Measurements from ENCODE around the gene TMEM132D.

Gene TMEM132D

GRCh38 chr12:129927316-129927900 is 23.6 kb upstream of the TMEM132D start:
- POLR2A ChIA-PET: no interaction called here
- no peak overlapping the region for H3K4me3 ChIP-seq (ENCODE audit: low read depth, low read length)
- CTCF ChIA-PET: no interaction called here
- TF ChIP-seq CTCF (IDR thresholded peaks at IDR 0.05; ENCODE audit: insufficient read depth, low read length, missing control alignments): no peak
- no peak for DNase-seq (ENCODE audit: low read depth, low spot score)

GRCh38 chr12:129911428-129912049 is 7.7 kb upstream of the TMEM132D start:
- TF ChIP-seq CTCF (IDR thresholded peaks at IDR 0.05; ENCODE audit: insufficient read depth, low read length, missing control alignments): peak; percentile 72
- ChIA-PET POLR2A (no interaction called here), CTCF (interaction anchor here (1.3 to 2.0 kb wide), 2 partner anchors 10 to 1652 kb away, joined by 3 to 6 read pairs; no protein-coding TSS in a partner anchor)
- no peak for DNase-seq (ENCODE audit: low read depth, low spot score)
- no peak overlapping the region for H3K4me3 ChIP-seq (ENCODE audit: low read depth, low read length)

DNA sequence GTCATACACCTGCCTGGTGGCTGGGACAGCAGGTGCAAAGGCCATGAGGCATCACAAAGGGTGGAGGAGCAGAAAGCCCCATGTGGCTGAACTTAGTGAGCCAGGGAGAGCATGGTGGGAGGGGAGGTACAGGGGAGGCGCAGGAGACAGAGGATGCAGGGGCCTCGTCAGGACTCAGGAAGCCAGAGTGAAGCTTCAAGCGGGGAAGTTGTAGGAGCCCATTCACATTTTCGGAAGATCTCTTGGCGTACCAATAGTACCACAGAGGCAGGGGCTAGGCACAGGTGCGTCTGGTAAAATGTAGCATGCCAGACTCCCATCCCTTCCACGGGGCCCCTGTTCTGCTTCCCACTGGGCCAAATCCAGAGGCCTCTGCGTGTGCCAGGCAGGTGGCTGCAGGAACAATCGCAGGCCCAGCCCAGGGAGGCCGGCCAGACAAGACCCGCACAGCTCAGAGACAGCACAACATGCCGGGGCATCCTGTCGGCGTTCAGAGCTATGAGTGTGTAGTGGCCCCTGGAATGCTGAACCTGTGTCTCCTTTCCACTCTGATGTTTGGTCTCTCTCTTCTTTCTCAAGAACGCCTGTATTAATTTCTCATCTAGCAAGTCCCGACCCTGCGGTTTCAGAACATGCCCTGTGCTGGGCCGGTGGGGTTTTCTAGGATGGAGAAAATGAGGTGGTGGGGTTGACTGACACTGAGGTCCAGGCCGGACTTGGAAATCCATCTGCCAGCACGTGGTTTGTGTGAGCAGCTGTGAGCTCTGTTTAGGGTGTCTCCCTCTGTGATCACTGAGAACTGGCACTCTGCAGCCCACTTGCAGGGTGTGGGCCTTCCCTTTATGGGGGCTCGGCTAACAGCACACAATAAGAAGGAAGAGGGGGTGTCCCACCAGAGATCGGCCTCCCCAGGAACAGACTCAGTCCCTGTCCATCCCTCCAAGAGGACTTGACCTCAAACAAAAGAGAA is 5.5 kb upstream of the TMEM132D start:
- POLR2A ChIA-PET: no interaction called here

GRCh38 chr12:129903092-129903945 is 506 bp downstream of the TMEM132D start:
- TF ChIP-seq CTCF (IDR thresholded peaks at IDR 0.05; ENCODE audit: insufficient read depth, low read length, missing control alignments): no peak
- peak overlapping the region; percentile 15 for H3K4me3 ChIP-seq (ENCODE audit: low read depth, low read length)
- POLR2A ChIA-PET: no interaction called here
- no peak for DNase-seq (ENCODE audit: low read depth, low spot score)
- CTCF ChIA-PET: no interaction called here

More for the DNA sequence above, 5.5 kb upstream of the TMEM132D start:
- CTCF ChIA-PET: interaction anchor here (1.3 kb wide), 1 partner anchor 9 kb away, joined by 3 read pairs; no protein-coding TSS in a partner anchor
- TF ChIP-seq CTCF (IDR thresholded peaks at IDR 0.05; ENCODE audit: insufficient read depth, low read length, missing control alignments): no peak
- no peak overlapping the region for H3K4me3 ChIP-seq (ENCODE audit: low read depth, low read length)
- DNase-seq (ENCODE audit: low read depth, low spot score): no peak

DNA sequence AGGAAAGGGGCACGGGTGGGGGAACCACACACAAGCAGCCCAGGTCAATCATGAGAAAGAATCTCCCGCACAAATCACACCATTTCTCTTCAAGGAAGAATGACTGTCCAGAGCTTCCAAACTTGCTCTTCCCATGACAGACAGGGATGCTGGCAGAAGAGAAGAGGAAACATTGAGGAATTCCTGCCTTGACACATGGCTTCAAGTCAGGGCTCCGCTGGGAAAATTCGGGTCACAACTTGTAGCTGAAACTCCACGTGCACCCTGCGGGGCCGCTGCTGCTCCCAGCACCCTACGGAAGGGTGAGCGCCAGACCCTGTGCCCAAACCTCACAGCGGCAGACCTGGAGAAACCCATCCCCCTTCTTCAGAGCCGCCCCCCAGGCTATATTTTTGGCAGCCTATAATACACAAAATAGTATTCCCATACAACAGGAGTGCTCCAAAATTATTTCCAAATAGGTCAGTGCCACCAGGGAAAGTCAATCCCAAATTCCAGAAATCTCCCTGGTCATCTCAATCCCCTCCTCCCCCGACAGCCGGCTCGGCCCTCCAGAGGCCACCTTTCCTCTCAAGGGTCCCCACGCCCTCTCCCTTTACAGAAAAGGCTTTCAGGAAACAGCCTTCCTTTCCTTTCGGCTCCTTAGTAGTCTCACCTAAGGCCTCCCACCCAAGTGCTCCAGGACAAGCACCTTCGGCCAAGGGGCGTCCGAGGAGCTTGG is 1.3 kb downstream of the TMEM132D start:
- ChIA-PET CTCF (no interaction called here), POLR2A (no interaction called here)
- TF ChIP-seq CTCF (IDR thresholded peaks at IDR 0.05; ENCODE audit: insufficient read depth, low read length, missing control alignments): no peak
- DNase-seq (ENCODE audit: low read depth, low spot score): no peak
- H3K4me3 ChIP-seq (ENCODE audit: low read depth, low read length): peak overlapping the region; percentile 15
